Stimulated activated CD4-positive, alpha-beta T cell treated with anti-CD3 and anti-CD28 coated beads, TNF-alpha, amount 100 ng/mL, for 4 hours (primary cell): Measurements from ENCODE around the gene SGK1.
"Not testable (repeated sequence)": the region's sequence is repeated elsewhere in the genome, so short reads cannot be mapped to it uniquely, and the experiment has no call there.

ENCODE experiments used
- DNase-seq, 3 experiments: peaks; one replicate each; pipeline ENCODE4 v3.0.0-alpha.2; 2020; ENCODE audit warnings: low read depth in 3 of 3

Gene SGK1

DNA sequence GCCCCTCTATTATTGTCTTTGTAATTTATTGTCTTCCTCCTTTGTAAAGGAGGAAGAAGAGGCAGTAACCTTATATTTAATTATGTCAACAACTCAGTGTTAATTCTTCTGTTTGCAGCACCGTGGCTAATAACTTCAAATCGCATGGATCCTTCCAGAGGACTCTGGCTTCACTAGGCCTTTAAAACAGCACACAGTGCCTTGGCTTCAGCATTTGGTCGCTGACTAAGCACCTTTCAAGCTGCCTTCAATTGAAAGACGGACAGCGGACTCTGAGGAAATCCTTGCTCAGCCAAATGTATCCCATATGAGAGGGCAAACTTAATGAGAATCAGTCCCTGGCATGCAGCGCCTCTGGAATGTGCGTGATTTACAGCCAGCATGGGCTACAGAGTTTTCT lies 64.2 kb downstream of the SGK1 start:
- DNase-seq = no peak

- DNase-seq = no peak
These were observed 66.6 kb downstream of the SGK1 start for GRCh38 chr6:134251320-134251719.

DNA sequence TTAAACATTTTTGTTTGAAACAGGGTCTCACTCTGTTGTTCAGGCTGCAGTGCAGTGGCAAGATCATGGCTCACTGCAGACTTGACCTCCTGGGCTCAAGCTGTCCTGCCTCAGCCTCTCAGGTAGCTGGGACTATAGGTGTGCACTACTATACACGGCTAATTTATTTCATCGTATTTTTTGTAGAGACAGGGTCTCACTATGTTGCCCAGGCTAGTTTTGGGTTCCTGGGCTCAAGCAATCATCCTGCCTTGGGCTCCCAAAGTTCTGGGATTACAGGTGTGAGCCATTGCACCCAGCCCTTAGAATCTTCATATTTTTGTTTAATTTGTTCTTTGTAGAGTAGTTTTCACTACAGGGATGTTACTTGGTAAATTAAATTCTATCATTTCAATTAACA lies 67.1 kb downstream of the SGK1 start:
- no peak for DNase-seq

DNA sequence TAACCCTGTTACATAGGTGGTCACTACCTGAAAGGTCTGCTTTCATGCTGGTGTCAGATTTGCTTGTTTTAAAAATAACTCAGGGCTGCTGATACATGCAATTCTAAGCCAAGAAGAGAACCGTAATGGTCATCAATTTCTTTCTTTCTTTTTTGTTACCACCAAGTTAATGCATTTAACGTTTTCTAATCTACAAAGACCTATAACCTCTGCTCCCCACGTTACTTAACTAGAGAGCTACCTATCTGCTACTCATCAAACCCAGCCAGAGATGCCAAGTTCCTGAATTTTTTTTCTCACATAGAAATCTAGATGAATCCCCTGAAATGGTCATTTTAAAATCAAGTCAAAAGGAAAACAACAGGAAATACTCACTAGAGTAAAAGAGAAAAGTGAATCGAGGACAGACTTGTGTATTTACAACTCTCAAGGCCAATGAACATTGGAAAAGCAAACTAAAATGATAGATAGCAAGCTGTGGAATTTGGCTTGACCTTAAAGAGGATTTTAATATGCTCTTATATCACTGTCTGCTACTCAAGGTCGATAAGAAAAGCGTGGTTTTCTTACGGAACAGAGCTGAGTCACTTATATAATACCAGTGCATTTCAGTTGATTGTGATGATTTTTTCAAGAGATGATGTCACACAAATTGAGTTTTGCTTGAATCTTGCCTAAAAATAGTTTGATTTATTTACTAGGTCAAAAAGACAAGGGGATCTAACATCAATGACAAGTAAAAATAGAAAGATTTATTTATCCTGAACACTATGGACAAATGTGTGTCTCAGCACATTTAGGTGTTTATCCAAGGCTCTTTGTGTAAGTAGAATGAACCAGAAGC lies 67.9 kb downstream of the SGK1 start:
- DNase-seq = no peak

- no peak for DNase-seq
These were observed 68.6 kb downstream of the SGK1 start for GRCh38 chr6:134249239-134249758.

GRCh38 chr6:134247844-134248580 lies 69.9 kb downstream of the SGK1 start:
- no peak for DNase-seq

GRCh38 chr6:134247231-134247833 lies 70.6 kb downstream of the SGK1 start:
- DNase-seq = peak in 2 of 3 experiments; percentile 30 to 40

GRCh38 chr6:134245706-134246105 lies 72.2 kb downstream of the SGK1 start:
- no peak for DNase-seq

DNA sequence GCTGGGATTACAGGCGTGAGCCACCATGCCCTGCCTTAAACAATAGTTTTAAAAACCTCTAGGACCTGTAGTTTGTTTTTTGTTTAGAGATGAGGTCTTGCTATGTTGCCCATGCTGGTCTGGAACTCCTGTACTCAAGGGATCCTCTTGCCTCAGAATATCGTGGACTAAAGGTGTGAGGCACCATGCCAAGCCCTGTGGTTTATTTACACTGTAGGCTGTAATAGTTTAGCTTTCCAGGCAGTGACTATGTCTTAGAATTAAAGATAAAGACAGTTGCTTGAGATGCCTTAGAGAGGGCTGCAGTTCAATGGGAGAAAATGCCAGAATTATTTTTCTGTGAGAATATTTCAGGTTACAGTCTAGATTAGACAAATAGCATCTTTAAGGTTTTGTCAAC lies 72.9 kb downstream of the SGK1 start:
- no peak for DNase-seq

- peak in 2 of 3 experiments; percentile 60 to 84 for DNase-seq
These were observed 77.1 kb downstream of the SGK1 start for GRCh38 chr6:134240665-134241431.

DNA sequence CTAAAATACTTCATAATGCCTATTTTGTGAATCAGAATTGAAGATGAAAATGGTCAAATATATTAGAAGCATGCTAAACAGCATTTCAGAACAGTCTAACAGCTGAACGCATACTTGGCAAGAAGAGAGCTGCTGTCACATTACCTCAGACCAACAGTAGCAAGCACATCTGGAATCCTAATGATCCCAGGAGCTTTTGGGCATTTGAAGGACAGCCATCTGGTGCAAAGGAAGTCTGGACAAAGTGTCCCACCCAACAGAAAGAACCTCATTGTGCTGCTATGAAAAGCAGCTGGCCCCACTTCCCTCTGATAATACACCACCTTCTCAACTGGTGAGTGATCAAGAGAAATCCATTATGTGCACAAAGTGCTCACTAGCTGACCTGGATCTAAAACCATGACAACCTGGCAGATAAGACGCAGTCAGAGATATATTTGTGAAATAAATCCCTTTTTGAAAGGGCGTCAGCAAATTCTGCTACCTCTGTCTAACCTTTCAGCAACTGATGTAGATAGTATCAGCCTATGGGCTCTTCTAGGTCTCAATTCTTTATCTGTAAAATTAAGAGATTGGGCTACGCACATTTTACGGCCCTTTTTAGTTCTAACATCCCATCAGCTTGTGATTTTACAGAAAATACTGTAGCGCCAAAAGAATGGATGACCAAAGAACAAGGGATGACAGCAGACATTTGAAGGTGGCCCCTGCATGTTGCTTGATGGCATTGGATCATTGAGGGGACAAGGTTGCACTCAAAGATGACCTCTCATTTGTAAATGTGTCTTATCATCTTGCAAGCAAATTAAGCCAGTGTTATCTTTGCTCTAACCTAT lies 78.7 kb downstream of the SGK1 start:
- DNase-seq = no peak

DNA sequence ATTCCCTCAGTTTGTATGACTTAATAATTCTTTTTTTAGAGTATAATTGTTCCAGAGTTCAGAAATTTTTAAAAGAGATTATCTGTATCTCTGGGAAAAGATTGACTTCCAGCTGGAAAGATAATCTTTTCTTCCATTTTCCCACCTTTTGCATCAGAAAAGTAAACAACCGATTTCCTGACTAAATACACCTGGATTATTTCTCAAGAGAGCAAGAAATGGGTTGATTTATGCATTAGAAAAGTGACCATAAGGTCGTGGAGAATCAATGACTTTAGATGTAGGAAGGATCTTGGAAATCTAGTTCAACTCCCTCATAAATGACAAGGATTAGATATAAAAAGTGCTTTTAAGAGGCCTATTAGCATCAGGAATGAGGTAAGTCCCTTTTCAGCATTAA lies 79.9 kb downstream of the SGK1 start:
- no peak for DNase-seq

- DNase-seq = no peak
These were observed 81.8 kb downstream of the SGK1 start for GRCh38 chr6:134235937-134236751.

DNA sequence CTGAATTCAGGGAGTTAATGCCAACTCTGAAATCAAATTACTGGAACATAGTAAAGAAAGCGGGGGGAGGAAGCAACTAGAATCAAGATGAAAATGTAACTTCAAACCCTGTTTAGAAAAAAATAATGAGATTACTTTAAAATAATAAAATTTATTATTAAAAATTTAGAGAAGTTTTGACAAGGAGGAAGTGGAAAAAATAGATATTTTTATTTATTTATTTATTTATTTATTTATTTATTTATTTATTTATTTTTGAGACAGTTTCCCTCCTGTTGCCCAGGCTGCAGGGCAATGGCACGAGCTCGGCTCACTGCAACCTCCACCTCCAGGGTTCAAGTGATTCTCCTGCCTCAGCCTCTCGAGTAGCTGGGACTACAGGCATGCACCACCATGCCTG lies 82.6 kb downstream of the SGK1 start:
- DNase-seq = not testable (repeated sequence)

- DNase-seq = no peak
These were observed 84.5 kb downstream of the SGK1 start for GRCh38 chr6:134233180-134233955.

DNA sequence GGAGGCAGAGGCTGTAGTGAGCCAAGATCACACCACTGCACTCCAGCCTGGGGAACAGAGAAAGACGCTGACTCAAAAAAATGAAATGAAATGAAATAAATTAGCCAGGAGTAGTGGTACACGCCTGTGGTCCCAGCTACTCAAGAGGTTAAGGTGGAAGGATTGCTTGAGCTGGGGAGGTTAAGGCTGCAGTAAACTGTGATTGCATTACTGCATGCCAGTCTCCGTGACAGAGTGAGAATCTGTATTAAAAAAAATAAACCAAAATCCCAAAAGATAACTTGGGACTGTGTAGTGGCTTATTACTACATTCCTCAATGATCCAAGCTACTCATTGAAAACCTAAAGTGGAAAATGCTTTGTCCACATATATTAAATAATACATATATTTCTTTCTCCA lies 87.0 kb downstream of the SGK1 start:
- DNase-seq = no peak

GRCh38 chr6:134230087-134230700 lies 87.7 kb downstream of the SGK1 start:
- DNase-seq = no peak

- no peak for DNase-seq
These were observed 88.4 kb downstream of the SGK1 start for GRCh38 chr6:134229520-134229919.
